Astrocyte (in vitro differentiated cells and primary cell): ENCODE results near the gene C6orf89. TPM values are rescaled to one million over a fixed set of nuclear protein-coding genes. Genes with fewer than 3 reads are reported as not detected.

ENCODE experiments used
- DNase-seq: peaks from one replicate; pipeline ENCODE4 v3.0.0-alpha.2; 2010; ENCODE audit warnings: low read depth
- FAIRE-seq: peaks from 2 replicates; lab custom pipeline; 2011; peaks lifted over from hg19 to GRCh38; lab: Jason Lieb, UNC
- H2AFZ ChIP-seq: 2 replicates; pipeline ENCODE4 v1.6.0; 2012; ENCODE audit warnings: low read depth, low read length, inconsistent platforms
- H3K27ac ChIP-seq: 2 replicates; pipeline ENCODE4 v1.5.1; 2011; ENCODE audit warnings: low read depth, low read length, inconsistent platforms
- H3K27me3 ChIP-seq: 2 replicates; pipeline ENCODE4 v1.6.0; 2011; ENCODE audit warnings: low read length, inconsistent platforms; ENCODE audit not compliant: insufficient read depth
- H3K36me3 ChIP-seq: 2 replicates; pipeline ENCODE4 v1.5.1; 2011; ENCODE audit warnings: low read length, inconsistent platforms; ENCODE audit not compliant: insufficient read depth
- H3K4me1 ChIP-seq: 2 replicates; pipeline ENCODE4 v1.5.1; 2011; ENCODE audit warnings: low read length, inconsistent platforms; ENCODE audit not compliant: insufficient read depth
- H3K4me2 ChIP-seq: 2 replicates; pipeline ENCODE4 v1.6.0; 2012; ENCODE audit warnings: low read length, inconsistent platforms
- H3K4me3 ChIP-seq: 2 replicates; pipeline ENCODE4 v1.5.1; 2011; ENCODE audit warnings: low read depth, mild to moderate bottlenecking, low read length, inconsistent platforms; ENCODE audit not compliant: insufficient read depth
- H3K79me2 ChIP-seq: 2 replicates; pipeline ENCODE4 v1.6.0; 2012; ENCODE audit warnings: mild to moderate bottlenecking, low read length, inconsistent platforms; ENCODE audit not compliant: insufficient read depth
- H3K9ac ChIP-seq: 2 replicates; pipeline ENCODE4 v1.6.0; 2012; ENCODE audit warnings: mild to moderate bottlenecking, low read length, inconsistent platforms
- H3K9me3 ChIP-seq: 2 replicates; pipeline ENCODE4 v1.5.1; 2012; ENCODE audit warnings: low read depth, mild to moderate bottlenecking, low read length, inconsistent platforms; ENCODE audit not compliant: insufficient read depth
- H4K20me1 ChIP-seq: 2 replicates; pipeline ENCODE4 v1.6.0; 2012; ENCODE audit warnings: low read length, inconsistent platforms; ENCODE audit not compliant: insufficient read depth
- H3K27ac Mint-ChIP-seq: one replicate; pipeline ENCODE4 v1.8.0; 2021; ENCODE audit warnings: mild to moderate bottlenecking, mixed read lengths; ENCODE audit not compliant: unreplicated experiment
- H3K27me3 Mint-ChIP-seq: one replicate; pipeline ENCODE4 v1.8.0; 2021; ENCODE audit warnings: low read depth, mixed read lengths; ENCODE audit not compliant: unreplicated experiment
- H3K36me3 Mint-ChIP-seq: one replicate; pipeline ENCODE4 v1.8.0; 2021; ENCODE audit warnings: low read depth, mixed read lengths; ENCODE audit not compliant: unreplicated experiment
- H3K4me1 Mint-ChIP-seq: one replicate; pipeline ENCODE4 v1.8.0; 2021; ENCODE audit warnings: low read depth, mixed read lengths; ENCODE audit not compliant: unreplicated experiment
- H3K4me3 Mint-ChIP-seq: one replicate; pipeline ENCODE4 v1.8.0; 2021; ENCODE audit warnings: mild to moderate bottlenecking, moderate library complexity, mixed read lengths; ENCODE audit not compliant: unreplicated experiment
- H3K9me3 Mint-ChIP-seq: one replicate; pipeline ENCODE4 v1.8.0; 2021; ENCODE audit warnings: mild to moderate bottlenecking, mixed read lengths; ENCODE audit not compliant: unreplicated experiment
- CTCF ChIP-seq: IDR thresholded peaks from 2 replicates; pipeline ENCODE4 v1.5.1; 2011; ENCODE audit warnings: low read depth, mild to moderate bottlenecking, inconsistent platforms, low read length, moderate library complexity; ENCODE audit not compliant: insufficient read depth
- EZH2 ChIP-seq: IDR thresholded peaks from 2 replicates; pipeline ENCODE4 v1.6.1; 2012; ENCODE audit warnings: mild to moderate bottlenecking, low read length, inconsistent platforms; ENCODE audit not compliant: insufficient read depth
- total RNA-seq: library from RNA; stranded (reverse); gene quantifications from 2 replicates; pipeline ENCODE4 v1.2.1, GENCODE V29; 2021

C6orf89 gene
- total RNA-seq, 1 donor from 2014 or later = 37.8 TPM

GRCh38 chr6:36962874-36963273 is 77.1 kb downstream of the C6orf89 start:
- no peaks in the 10 kb centered on the region for H4K20me1 ChIP-seq
- no peaks in the 10 kb centered on the region for H3K79me2 ChIP-seq
- no peak overlapping the region for H3K4me3 ChIP-seq
- H3K27ac ChIP-seq = no peak overlapping the region
- H2AFZ ChIP-seq = no peak overlapping the region
- Mint-ChIP-seq H3K36me3 (peaks cover 6% of the 10 kb centered on the region), H3K4me1 (peaks cover 6% of the 10 kb centered on the region), H3K27me3 (peaks cover 2% of the 10 kb centered on the region), H3K4me3 (no peak overlapping the region), H3K27ac (peak overlapping the region; percentile 26), H3K9me3 (no peaks in the 10 kb centered on the region)
- no peaks in the 10 kb centered on the region for H3K27me3 ChIP-seq
- no peak for TF ChIP-seq EZH2
- TF ChIP-seq CTCF = no peak
- DNase-seq = no peak
- H3K4me2 ChIP-seq = no peak overlapping the region
- H3K4me1 ChIP-seq = peaks cover 11% of the 10 kb centered on the region
- no peaks in the 10 kb centered on the region for H3K9me3 ChIP-seq
- no peak for FAIRE-seq
- H3K36me3 ChIP-seq = peaks cover 9% of the 10 kb centered on the region
- H3K9ac ChIP-seq = no peak overlapping the region

GRCh38 chr6:36963451-36964290 is 77.9 kb downstream of the C6orf89 start:
- Mint-ChIP-seq H3K9me3 (no peaks in the 10 kb centered on the region), H3K4me1 (peaks cover 6% of the 10 kb centered on the region), H3K27ac (peak overlapping the region; percentile 41), H3K27me3 (peaks cover 2% of the 10 kb centered on the region), H3K4me3 (no peak overlapping the region), H3K36me3 (peaks cover 12% of the 10 kb centered on the region)
- Histone ChIP-seq H3K27me3 (no peaks in the 10 kb centered on the region), H3K4me2 (no peak overlapping the region), H2AFZ (no peak overlapping the region), H3K36me3 (peaks cover 14% of the 10 kb centered on the region), H3K4me1 (peaks cover 11% of the 10 kb centered on the region), H3K79me2 (no peaks in the 10 kb centered on the region), H3K9me3 (no peaks in the 10 kb centered on the region), H3K4me3 (no peak overlapping the region), H4K20me1 (peaks cover 3% of the 10 kb centered on the region), H3K27ac (no peak overlapping the region), H3K9ac (no peak overlapping the region)
- FAIRE-seq = no peak
- TF ChIP-seq CTCF (no peak), EZH2 (no peak)
- DNase-seq = no peak

DNA sequence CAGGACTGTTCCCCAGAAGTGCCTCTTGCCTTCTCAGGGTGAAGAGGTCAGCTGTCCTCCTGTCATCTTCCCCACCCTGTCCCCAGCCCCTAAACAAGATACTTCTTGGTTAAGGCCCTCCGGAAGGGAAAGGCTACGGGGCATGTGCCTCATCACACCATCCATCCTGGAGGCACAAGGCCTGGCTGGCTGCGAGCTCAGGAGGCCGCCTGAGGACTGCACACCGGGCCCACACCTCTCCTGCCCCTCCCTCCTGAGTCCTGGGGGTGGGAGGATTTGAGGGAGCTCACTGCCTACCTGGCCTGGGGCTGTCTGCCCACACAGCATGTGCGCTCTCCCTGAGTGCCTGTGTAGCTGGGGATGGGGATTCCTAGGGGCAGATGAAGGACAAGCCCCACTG is 78.6 kb downstream of the C6orf89 start:
- Histone ChIP-seq H3K4me3 (no peak overlapping the region), H3K4me2 (no peak overlapping the region), H3K4me1 (peaks cover 11% of the 10 kb centered on the region), H3K9ac (no peak overlapping the region), H3K27ac (no peak overlapping the region), H3K9me3 (no peaks in the 10 kb centered on the region), H3K79me2 (no peaks in the 10 kb centered on the region), H2AFZ (no peak overlapping the region), H3K27me3 (no peaks in the 10 kb centered on the region), H4K20me1 (peaks cover 8% of the 10 kb centered on the region), H3K36me3 (peaks cover 14% of the 10 kb centered on the region)
- peaks cover 2% of the 10 kb centered on the region for H3K27me3 Mint-ChIP-seq
- H3K4me3 Mint-ChIP-seq = no peak overlapping the region
- no peaks in the 10 kb centered on the region for H3K9me3 Mint-ChIP-seq
- FAIRE-seq (no peak), DNase-seq (no peak)
- TF ChIP-seq EZH2 = no peak
- TF ChIP-seq CTCF = no peak
- H3K4me1 Mint-ChIP-seq = peaks cover 6% of the 10 kb centered on the region
- no peak overlapping the region for H3K27ac Mint-ChIP-seq
- peaks cover 13% of the 10 kb centered on the region for H3K36me3 Mint-ChIP-seq
